ENCODE measurements around the gene ARHGEF37. TPM values are rescaled to one million over a fixed set of nuclear protein-coding genes. Genes with fewer than 3 reads are reported as not detected.

ARHGEF37 gene
- total and polyA plus RNA-seq, 9 of the 15 experiments (the other 6 are each of a cell fraction or from before 2014, with no cell fraction given), result 0.01 to 0.27 (median 0.05) TPM

GRCh38 chr5:149641000-149641576 is 59.8 kb downstream of the ARHGEF37 start:
- peaks cover 7 to 12% of the 10 kb centered on the region in 2 experiments; a peak in 3 of 5 replicates for H3K4me1 ChIP-seq (replicated peaks in 1 of 2; ENCODE audit: control insufficient read depth in 2 of 2, insufficient read depth in 2 of 2, low read length in 2 of 2)
- H3K4me3 ChIP-seq, result no peak overlapping the region
- 0 out of 4 replicates have a peak overlapping the region, but pooled peaks of 1 of the 2 experiments have one; percentile 26 for H3K9ac ChIP-seq (ENCODE audit: insufficient read depth in 1 of 2, low read depth in 2 of 2, low read length in 2 of 2)
- CTCF ChIA-PET (ENCODE audit: low intra/inter-chr PET ratio), result no interaction called here
- peak overlapping the region; percentile 91 for H2AFZ ChIP-seq (ENCODE audit: low read depth, low read length)
- no peaks in the 10 kb centered on the region for H3K9me1 ChIP-seq (ENCODE audit: control insufficient read depth, insufficient read depth, low read length)
- no peaks in the 10 kb centered on the region for H3K27me3 ChIP-seq (ENCODE audit: control insufficient read depth in 2 of 2, insufficient read depth in 2 of 2, low read length in 2 of 2)
- H3K4me2 ChIP-seq (ENCODE audit: insufficient read depth, low read length), result peak overlapping the region; percentile 35; the same call in 1 of the 2 replicates
- POLR2A ChIA-PET, result interaction anchor here (0.6 to 2.0 kb wide), 5 partner anchors 62 to 211 kb away, joined by 3 to 9 read pairs (median 5); no protein-coding TSS in a partner anchor
- H3K9me3 ChIP-seq (replicated peaks; ENCODE audit: control insufficient read depth, insufficient read depth, low read depth, low read length), result no peaks in the 10 kb centered on the region
- H4K20me1 ChIP-seq (replicated peaks; ENCODE audit: control insufficient read depth, insufficient read depth, low read length), result no peaks in the 10 kb centered on the region
- peak overlapping the region; percentile 51; the same call in 2 of the 3 replicates for H3K27ac ChIP-seq (ENCODE audit: extremely low read depth, low read depth, low read length)
- peak; percentile 49 to 76 (median 70) for DNase-seq (ENCODE audit: extremely low read depth in 1 of 4, low spot score in 3 of 4)
- in situ Hi-C loops (cut with MboI) (no loop called here), intact Hi-C loops (cut with micrococcal nuclease) (no loop called here)
- BruUV-seq (replicated peaks), result no TSS peak
- 43% methylated on average over 18 of the region's 18 CpGs for WGBS (ENCODE audit: insufficient coverage, low coverage, missing lambda C conversion rate)
- H3K36me3 ChIP-seq (ENCODE audit: control insufficient read depth, insufficient read depth, low read length), result no peaks in the 10 kb centered on the region
- no peaks in the 10 kb centered on the region for H3K79me2 ChIP-seq (ENCODE audit: control insufficient read depth, insufficient read depth, low read length)
- ATAC-seq, result peak; percentile 83
- FAIRE-seq, result peak; percentile 42
- peak; percentile 83 for TF ChIP-seq ZBTB33 (CRISPR knock-in tag; IDR thresholded peaks at IDR 0.05)
- TF ChIP-seq DPF2 (IDR thresholded peaks at IDR 0.05), result 0 out of 2 replicates have a peak, but pooled peaks have one; percentile 13
- TF ChIP-seq ELK1 (CRISPR knock-in tag; IDR thresholded peaks at IDR 0.05), result no peak
- no peak for TF ChIP-seq SMARCA4 (IDR thresholded peaks at IDR 0.05)
- no peak for TF ChIP-seq ZC3H8 (IDR thresholded peaks at IDR 0.05)
- TF ChIP-seq CCNT2 (IDR thresholded peaks at IDR 0.05; ENCODE audit: borderline replicate concordance, extremely low read depth, insufficient read length, low read depth, low read length), result no peak
- TF ChIP-seq ZNF766 (CRISPR knock-in tag; conservative IDR thresholded peaks at IDR 0.05), result peak; percentile 56
- 0 out of 4 replicates have a peak, but pooled peaks of 1 of the 2 experiments have one; percentile 48 for TF ChIP-seq MLLT1 (IDR thresholded peaks at IDR 0.05)
- TF ChIP-seq DMBX1 (CRISPR knock-in tag; IDR thresholded peaks at IDR 0.05; ENCODE audit: borderline replicate concordance), result 0 out of 2 replicates have a peak, but pooled peaks have one; percentile 25
- no peak for TF ChIP-seq TAF1 (IDR thresholded peaks at IDR 0.05; ENCODE audit: control insufficient read depth, extremely low read depth, insufficient read depth, low read length, severe bottlenecking)
- TF ChIP-seq NFXL1 (CRISPR knock-in tag; IDR thresholded peaks at IDR 0.05), result no peak
- peak; percentile 40; the same call in 1 of the 2 replicates for TF ChIP-seq L3MBTL2 (IDR thresholded peaks at IDR 0.05)
- no peak for TF ChIP-seq HLTF (IDR thresholded peaks at IDR 0.05)
- peak; percentile 79; the same call in 1 of the 2 replicates for TF ChIP-seq CREB3 (tag; conservative IDR thresholded peaks at IDR 0.05; ENCODE audit: low read depth)
- peak; percentile 89 for TF ChIP-seq NR2C1 (IDR thresholded peaks at IDR 0.05)
- peak; percentile 97 for TF ChIP-seq NR2C1 (tag; IDR thresholded peaks at IDR 0.05)
- no peak for TF ChIP-seq POLR2G (IDR thresholded peaks at IDR 0.05; ENCODE audit: low read depth, low read length)
- TF ChIP-seq NFRKB (IDR thresholded peaks at IDR 0.05; ENCODE audit: low read depth), result 0 out of 2 replicates have a peak, but pooled peaks have one; percentile 47

Data from K562 (cell line).